GM12878 (cell line): Measurements from ENCODE around the gene COL4A3.

Experiments used
- CBFB ChIP-seq: IDR thresholded peaks from 2 replicates; pipeline ENCODE4 v1.6.1; 2016; ENCODE audit warnings: antibody characterized with exemption, low read depth
- CTCF ChIP-seq, 3 experiments: IDR thresholded peaks in 2 of 3; conservative IDR thresholded peaks in 1 of 3; 2 replicates each; pipeline ENCODE4 v1.5.1; 2011; ENCODE audit warnings: low read depth in 3 of 3, low read length in 3 of 3, mild to moderate bottlenecking in 3 of 3, control low read depth in 2 of 3, moderate library complexity in 2 of 3, inconsistent platforms in 1 of 3, mixed read lengths in 1 of 3; ENCODE audit not compliant: control insufficient read depth in 2 of 3, insufficient read depth in 1 of 3; ENCODE audit errors: extremely low read depth in 1 of 3
- JUND ChIP-seq: IDR thresholded peaks from 2 replicates; pipeline ENCODE4 v1.6.1; 2012; ENCODE audit warnings: low read depth, mild to moderate bottlenecking, low read length, improper control_type of control experiment, moderate library complexity
- SMC3 ChIP-seq: IDR thresholded peaks from 2 replicates; pipeline ENCODE4 v1.6.1; 2011; ENCODE audit warnings: low read length, improper control_type of control experiment, borderline replicate concordance
- SUPT20H ChIP-seq: IDR thresholded peaks from 2 replicates; pipeline ENCODE4 v1.6.1; 2011; ENCODE audit warnings: low read depth, mild to moderate bottlenecking, low read length, moderate library complexity, borderline replicate concordance; ENCODE audit not compliant: control insufficient read depth
- ZNF207 ChIP-seq: fragments of 450-650 bp; IDR thresholded peaks from 2 replicates; pipeline ENCODE4 v1.6.1; 2014; ENCODE audit warnings: antibody characterized with exemption, mild to moderate bottlenecking, borderline replicate concordance

- TF ChIP-seq SMC3 = no peak; the same call in none of the 2 replicates
- TF ChIP-seq JUND = no peak
- peak; percentile 35 to 48 (median 38); a peak in 5 of 6 replicates for TF ChIP-seq CTCF (IDR thresholded peaks at IDR 0.05 in 2 of 3, conservative IDR thresholded peaks at IDR 0.05 in 1 of 3; ENCODE audit: control insufficient read depth in 2 of 3, extremely low read depth in 1 of 3, insufficient read depth in 1 of 3, low read depth in 3 of 3, low read length in 3 of 3)
- TF ChIP-seq CBFB = peak; percentile 99
- TF ChIP-seq ZNF207 = peak; percentile 64; the same call in 1 of the 2 replicates
- no peak for TF ChIP-seq SUPT20H
Measured at GRCh38 chr2:227324995-227325838, 160.8 kb downstream of the COL4A3 start, which contains the start of gene MFF.
